GM18507 (cell line): Measurements from ENCODE around the gene KIF25.

ENCODE experiments used
- DNase-seq: peaks from one replicate; pipeline ENCODE4 v3.0.0; 2011; ENCODE audit warnings: low read depth; ENCODE audit not compliant: insufficient read length; ENCODE audit errors: extremely low spot score
- FAIRE-seq: peaks from 2 replicates; lab custom pipeline; 2011; peaks lifted over from hg19 to GRCh38; lab: Jason Lieb, UNC

KIF25 gene

GRCh38 chr6:168030218-168030746 is 32.8 kb downstream of the KIF25 start:
- no peak for DNase-seq
- no peak for FAIRE-seq

DNA sequence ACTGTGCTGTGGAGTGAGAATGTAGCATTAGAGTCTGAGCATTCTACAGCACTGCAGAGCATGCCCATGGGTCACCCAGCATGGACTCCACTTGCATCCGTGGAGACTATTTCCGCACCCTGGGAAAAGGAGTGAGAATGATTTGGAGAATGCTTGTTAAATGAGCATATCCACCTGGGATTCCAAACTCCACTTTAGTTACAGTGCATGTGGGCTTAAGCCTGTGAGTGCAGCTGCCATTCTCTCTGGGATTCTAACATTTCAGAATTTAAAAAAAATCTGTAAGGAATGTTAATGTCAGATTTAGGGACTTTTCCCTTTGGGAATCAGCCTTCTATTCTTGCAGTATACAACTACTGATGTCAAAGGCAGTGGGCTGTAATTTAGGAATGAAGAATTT is 33.4 kb downstream of the KIF25 start:
- DNase-seq (no peak), FAIRE-seq (no peak)

DNA sequence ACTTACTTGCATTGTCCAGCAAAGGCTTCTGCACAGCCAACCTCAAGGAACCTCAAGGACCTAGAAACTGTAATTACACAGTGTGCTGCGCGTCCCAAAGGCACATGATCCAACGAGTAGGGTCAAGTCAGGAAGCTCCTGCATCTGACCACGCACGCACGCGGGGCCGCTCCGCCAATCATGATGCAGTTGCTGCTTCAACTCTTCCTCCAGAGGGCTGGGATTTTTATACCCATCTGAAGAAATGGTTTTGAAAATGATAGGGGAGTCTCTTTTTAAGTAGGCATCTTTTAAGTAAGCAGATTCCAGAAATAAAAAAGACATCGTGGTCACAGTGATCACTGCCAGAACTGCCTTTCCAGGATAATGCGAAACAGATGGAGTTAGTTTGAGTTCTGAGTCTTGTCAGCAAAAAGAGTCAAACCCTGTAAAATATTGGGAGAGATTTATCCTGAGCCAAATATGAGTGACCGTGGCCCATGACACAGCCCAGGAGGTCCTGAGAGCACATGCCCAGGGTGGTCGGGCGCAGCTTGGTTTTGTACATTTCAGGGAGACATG is 34.0 kb downstream of the KIF25 start:
- FAIRE-seq, result no peak

GRCh38 chr6:168032005-168032760 is 34.7 kb downstream of the KIF25 start:
- no peak for FAIRE-seq

More for the DNA sequence above, 34.0 kb downstream of the KIF25 start:
- DNase-seq, result no peak

DNA sequence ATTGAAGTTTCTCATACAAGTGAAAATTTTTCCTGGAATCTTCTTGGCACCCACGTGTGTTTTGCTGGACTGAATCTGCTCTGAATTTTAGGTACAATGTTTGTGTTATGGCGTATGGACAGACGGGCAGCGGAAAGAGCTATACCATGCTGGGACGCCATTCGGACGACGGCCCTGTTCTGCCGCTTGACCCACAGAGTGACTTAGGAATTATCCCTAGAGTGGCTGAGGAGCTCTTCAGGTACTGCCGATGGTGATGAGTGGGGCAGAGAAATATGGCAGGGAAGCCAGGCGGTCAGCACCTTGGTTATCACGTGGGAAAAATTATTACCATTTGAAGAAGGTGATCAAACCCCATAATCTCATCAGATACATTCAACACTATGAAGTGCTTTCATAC is 36.3 kb downstream of the KIF25 start:
- no peak for FAIRE-seq

More at GRCh38 chr6:168032005-168032760, 34.7 kb downstream of the KIF25 start:
- DNase-seq, result no peak

GRCh38 chr6:168034537-168034936 is 37.1 kb downstream of the KIF25 start:
- no peak for DNase-seq
- FAIRE-seq, result no peak

More for the DNA sequence above, 36.3 kb downstream of the KIF25 start:
- no peak for DNase-seq

DNA sequence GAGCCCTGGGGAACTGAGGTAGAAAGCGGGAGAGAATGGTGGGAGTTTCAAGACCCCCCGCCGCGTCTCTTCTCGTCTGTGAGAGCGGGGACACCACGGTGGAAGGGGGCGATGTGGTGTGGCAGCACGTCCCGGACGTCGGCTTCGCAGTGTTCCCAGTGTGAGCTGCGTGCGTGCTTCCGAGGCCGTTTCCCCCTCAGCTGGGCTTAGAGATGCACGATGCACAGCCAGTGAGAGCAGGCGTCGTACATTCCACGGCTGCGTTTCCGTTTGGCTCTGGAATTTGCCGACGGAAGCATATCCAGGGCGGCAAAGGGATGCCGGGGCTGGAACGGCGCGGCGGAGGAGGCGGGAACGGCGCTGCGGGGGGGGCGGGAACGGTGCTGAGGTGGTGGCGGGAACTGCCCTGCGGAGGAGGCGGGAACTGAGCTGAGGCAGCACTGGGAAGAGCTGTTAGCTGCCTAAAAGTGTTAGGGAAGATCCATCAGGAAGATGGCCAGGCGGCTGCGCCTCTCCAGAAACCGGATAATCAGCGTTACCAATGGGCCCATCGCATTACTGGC is 37.7 kb downstream of the KIF25 start:
- no peak for FAIRE-seq
- no peak for DNase-seq

DNA sequence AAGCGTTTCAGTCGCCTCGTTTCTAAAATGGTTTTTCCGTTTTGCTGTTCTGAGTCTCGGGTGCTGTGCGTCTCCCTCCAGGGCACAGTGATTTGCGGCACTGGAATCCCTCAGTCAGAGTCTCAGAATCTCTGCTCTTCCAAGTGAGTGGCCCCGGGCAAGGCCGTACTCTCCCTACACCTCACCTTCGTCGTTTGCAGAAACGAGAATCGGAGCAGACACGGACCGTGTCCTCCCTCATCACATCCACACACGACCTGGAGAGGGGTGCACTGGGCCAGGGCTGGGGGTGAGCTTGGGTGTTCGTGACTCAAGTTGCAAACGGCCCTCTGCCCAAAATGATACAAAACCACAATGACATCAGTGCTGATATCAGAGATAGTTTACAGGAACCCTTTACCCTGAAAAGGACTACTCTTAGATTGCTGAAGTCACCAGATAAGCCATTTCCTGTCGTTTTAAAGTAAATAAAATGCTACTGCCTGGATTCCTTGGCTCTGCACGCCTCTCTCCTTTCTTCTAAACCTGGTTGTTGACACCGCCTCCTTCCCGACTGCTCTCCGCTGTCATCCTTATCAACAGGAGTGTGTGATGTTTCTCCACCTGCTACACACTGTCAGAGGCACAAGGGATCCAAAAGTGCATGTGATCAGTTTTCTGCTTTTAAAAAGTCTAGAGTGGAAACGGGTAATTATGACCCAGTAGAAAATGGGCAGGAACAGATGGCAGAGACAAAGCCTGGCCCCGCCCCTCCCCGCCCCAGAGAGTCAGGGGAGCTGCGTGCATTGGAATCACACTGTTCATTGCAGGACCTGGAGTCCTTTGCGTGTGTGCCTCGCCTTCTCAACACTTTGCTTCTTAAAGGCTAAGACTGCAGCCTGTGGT is 38.4 kb downstream of the KIF25 start:
- FAIRE-seq (no peak), DNase-seq (no peak)

GRCh38 chr6:168037242-168037641 is 39.8 kb downstream of the KIF25 start:
- FAIRE-seq (no peak), DNase-seq (no peak)

- no peak for FAIRE-seq
- DNase-seq, result no peak
These were observed 40.4 kb downstream of the KIF25 start for GRCh38 chr6:168037856-168038255.

- DNase-seq (no peak), FAIRE-seq (no peak)
These were observed 41.2 kb downstream of the KIF25 start for GRCh38 chr6:168038576-168039140.

DNA sequence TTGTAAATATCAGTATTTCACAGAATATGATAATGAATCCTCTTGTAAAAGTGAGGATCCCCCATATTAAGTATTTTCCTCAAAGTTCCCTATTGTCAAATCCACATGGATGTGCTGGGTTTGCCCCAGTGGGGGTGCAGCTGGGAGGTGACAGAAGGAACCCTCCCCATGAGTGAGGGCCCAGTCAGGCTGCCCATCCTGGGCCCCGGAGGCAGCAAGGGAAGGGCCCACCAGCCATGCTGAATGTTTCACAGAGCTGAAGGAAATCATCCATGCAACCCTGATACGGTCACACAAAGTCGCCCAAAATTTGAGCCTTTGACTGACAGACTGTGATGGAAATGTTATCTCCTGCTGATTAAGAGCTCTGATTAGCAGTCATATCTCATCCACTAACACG is 41.8 kb downstream of the KIF25 start:
- FAIRE-seq (no peak), DNase-seq (no peak)

- FAIRE-seq (no peak), DNase-seq (no peak)
These were observed 42.4 kb downstream of the KIF25 start for GRCh38 chr6:168039849-168040248.

GRCh38 chr6:168040856-168041496 is 43.5 kb downstream of the KIF25 start:
- FAIRE-seq, result no peak
- no peak for DNase-seq

DNA sequence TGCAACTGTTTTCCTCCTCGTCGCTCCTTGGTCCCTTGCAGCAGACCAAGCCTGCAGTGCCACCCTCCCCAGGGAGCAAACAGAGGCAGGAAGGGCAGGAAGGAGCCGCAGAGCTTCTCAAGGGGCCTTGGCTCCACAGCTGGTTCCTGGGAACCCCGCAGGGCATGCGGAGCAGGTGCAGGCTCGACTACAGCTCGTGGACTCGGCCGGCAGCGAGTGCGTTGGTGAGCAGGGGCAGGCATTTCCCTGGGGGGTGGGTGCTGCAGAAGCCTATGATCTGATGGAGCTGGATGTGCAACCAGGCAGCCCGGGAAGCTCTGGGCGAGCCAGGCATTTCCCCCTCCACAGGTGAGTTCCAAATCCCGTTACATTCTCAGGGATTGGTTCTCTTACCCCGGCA is 44.5 kb downstream of the KIF25 start:
- FAIRE-seq (no peak), DNase-seq (no peak)

DNA sequence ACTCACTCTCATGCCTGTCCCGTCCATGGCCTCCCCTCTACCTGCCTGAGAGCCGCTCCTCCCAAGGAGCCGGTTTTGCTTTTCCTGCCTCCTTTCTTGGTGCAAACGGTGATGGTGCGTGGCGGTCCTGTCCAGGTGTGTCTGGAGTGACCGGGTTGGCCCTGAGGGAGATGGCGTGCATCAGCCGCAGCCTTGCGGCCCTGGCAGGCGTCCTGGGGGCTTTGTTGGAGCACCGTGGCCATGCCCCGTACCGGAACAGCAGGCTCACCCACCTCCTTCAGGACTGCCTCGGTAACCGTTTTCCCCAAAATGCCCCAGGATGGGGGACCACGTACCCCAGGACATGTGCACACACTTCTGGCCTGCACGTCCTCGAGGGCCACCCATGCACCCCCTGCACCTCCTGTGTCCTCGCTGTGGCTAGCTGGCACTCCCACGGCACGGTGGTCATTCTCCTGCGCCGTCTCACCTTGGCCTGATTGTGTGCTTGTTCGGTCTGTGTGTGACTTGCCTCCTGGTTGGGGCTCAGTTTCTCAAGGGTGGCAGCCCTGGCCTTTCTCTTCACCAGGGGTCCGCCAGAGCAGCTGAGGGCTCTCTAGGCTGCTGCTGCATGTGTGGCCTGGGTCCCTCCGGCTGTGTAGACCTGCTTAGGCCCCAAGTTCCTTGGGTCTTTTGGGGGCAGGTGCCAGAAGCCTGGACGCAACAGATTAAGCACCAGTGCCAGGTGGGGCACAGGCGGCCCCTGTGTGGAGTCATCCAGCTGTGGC is 45.1 kb downstream of the KIF25 start:
- no peak for FAIRE-seq
- DNase-seq, result no peak

- no peak for FAIRE-seq
- no peak for DNase-seq
These were observed 45.8 kb downstream of the KIF25 start for GRCh38 chr6:168043193-168043847.

- DNase-seq, result no peak
- no peak for FAIRE-seq
These were observed 46.5 kb downstream of the KIF25 start for GRCh38 chr6:168043848-168044415.
